Right ventricle myocardium superior (tissue), 1 donor: ENCODE data around the gene LIMCH1. TPM values are rescaled to one million over a fixed set of nuclear protein-coding genes. Genes with fewer than 3 reads are reported as not detected.

Experiments used
- ATAC-seq: fragments of 200-7000 bp; cut with Tn5 transposase; one replicate; pipeline ENCODE4 v1.9.1; 2020; ENCODE audit warnings: mild to moderate bottlenecking; ENCODE audit not compliant: poor library complexity
- DNase-seq: peaks from one replicate; pipeline ENCODE4 v3.0.0-alpha.2; 2020
- intact Hi-C: fragments of 100-400 bp; cut with DNase I; formaldehyde crosslinking; loops from one replicate; pipeline ENCODE4 v1.11.2; 2022
- total RNA-seq: library from RNA; stranded (reverse); fragmentation: NEBNext Ultra II Directional; extraction: Animal tissue kit (Norgen Biotek cat#: 25700); gene quantifications from one replicate; pipeline ENCODE4 v1.2.1, GENCODE V29; 2021
- donor health status: DM: no; HTN: yes; CAD: no; lungs with severe emphysema.

Gene LIMCH1
- total RNA-seq, 1 donor from 2014 or later = 272 TPM

DNA sequence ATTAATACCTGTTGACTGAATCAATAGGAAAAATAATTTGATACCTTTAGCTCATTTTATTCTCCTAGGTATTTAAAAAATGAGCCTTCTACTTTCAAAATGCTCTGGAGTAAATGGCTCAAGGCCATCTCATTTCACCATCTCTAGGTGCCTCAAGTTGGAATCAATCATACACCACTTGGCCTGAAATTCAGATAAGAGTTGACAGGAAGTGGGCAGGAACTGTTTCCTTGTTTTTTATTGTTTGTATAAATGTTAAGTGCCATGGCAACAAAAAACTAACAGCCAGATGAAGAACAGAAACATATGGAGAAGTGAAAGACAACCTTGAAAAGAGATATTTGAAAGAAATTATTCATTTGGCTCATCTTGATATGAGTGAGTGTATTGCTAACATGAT is 12.4 kb downstream of the LIMCH1 start:
- DNase-seq (no peak), ATAC-seq (peak; percentile 76)

DNA sequence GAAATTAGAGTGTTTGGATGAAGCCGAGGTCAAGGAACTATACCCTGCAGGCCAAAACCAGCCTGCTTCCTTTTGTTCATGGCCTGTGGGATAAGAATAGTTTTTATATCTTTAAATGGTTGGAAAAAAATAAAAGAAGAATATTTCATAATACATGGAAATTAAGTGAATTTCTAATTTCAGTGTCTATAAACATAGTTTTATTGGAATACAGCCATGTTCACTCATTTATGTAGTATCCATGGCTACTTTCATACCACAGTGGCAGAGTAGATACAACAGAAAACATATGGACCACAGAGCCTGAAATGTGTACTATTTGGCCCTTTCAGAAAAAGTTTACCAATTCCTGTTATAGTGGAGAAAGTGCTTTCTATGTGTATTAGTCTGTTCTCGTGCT is 13.6 kb downstream of the LIMCH1 start:
- no peak for ATAC-seq
- intact Hi-C loops = no loop called here
- no peak for DNase-seq

More for the DNA sequence above, 12.4 kb downstream of the LIMCH1 start:
- intact Hi-C loops = no loop called here

DNA sequence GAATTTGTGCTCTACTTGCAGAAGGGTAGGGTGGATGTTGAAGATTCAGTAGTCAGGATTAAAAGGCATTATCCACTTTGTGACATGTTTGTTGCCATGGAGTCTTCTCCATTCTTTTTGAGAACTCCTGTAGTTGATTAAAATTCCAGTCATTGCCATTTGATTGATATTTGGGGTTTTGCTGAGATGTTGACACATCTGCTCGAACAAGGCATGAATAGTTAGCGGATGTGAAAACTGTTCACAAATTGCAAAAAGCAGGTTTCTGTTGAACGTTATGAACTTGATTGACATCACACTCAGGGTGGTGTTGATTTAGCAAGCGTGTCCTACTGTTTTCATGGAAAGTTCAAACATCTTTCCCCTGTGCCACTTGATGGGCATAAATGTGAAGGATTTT is 16.9 kb downstream of the LIMCH1 start:
- no peak for DNase-seq
- intact Hi-C loops = no loop called here
- ATAC-seq = no peak

DNA sequence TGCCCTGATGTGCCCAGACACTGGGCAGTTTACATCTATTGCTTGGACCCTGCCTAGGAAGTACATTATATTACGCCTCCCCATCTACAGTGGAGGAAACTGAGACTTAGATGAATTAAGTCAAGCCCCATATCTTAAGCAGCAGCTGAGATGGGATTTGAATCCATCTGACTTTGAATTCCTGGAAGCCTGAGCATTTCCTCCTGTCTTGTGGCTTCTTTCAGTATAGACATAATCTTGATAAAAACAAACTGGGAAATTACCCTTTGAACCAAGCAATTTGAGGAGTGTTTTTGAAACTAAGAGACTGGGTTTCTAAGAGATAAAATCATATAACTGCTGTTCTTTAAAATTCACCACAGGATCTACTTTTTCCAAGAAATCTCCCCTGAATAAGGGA is 18.6 kb downstream of the LIMCH1 start:
- no peak for ATAC-seq
- no peak for DNase-seq
- intact Hi-C loops = no loop called here

DNA sequence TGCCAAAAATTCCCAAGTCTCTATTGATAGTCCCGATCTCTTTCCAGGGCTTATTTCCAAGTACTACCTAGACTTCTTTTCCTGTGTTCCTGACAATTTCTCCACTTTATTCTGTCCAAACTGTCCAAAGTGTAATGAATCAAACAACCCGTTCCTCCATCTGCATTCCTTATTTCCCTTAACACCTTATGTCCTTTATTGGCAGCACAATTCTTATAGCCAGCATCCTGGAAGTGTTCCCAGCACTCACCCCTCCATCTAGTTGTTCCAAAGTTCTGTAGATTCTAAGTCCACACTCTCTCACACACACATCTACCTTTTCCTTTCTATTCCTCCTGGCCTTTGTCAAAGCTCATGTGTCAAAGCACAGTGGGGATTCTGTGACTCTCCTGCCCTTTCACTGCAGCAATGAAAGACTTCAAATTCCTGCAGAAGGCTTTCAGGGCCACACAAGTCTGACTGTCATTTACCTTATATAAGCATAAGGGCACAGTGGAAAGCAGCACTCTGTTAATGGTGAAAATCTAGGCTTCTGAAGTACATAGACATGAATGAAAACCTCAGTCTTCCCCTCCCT is 22.1 kb downstream of the LIMCH1 start:
- DNase-seq (no peak), ATAC-seq (peak; percentile 11)
- intact Hi-C loops = no loop called here

DNA sequence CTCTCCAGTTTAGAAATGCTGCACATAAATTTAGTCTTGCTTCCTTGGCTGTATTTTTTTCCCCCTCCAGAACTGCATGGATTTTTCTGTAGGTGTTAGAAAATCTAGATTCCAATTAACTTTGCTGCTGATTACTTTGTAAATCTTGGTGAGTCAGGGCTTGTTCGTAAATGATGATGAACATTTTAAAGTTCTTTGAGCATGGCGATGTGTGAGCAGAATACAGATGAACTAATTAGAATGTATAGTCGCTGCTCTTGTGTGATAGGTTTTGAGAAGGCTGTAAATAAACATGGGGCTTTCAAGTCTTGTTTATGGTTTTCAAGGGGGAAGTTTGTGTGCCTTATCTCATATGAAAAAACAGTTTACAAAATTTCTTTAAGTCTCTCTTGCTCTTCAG is 23.3 kb downstream of the LIMCH1 start:
- DNase-seq (no peak), ATAC-seq (no peak)
- intact Hi-C loops = no loop called here

DNA sequence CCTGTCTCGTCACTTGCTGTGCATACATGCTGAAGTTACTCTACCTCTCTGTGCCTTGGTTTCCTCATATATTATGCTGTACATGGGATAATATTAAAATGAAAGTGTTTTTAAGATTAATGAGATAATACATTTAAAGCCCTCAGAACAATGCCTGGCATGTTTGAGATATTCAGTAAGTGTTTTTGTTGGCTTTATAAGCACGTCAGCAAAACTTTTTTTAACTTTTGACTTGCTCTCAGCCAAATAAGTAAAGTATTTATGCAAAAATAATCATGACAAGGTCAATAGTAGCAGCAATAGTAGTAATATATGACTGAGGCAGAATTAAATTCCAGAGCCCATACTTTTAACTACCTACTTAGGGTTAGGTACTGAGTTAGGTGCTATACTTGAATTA is 29.2 kb downstream of the LIMCH1 start:
- no peak for DNase-seq

DNA sequence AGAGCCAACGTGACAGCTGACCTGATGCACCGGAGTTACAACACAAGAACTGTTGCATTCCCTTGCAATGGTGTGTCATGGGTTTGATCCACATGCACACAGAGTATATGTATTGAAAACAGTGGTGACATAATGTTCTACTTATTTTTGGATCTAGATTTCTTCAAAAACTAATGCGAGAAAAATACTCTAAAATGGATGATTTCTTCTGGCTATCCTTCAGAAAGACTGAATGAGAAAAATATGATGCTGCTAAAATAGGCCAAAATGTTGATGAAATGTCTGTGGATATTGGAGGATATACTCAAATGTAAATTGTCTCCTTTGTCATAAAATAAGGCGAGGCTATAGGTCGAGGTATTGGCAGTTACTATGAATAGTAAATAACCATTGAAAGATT is 30.4 kb downstream of the LIMCH1 start:
- intact Hi-C loops = no loop called here
- DNase-seq (no peak), ATAC-seq (no peak)

More for the DNA sequence above, 29.2 kb downstream of the LIMCH1 start:
- ATAC-seq = no peak
- intact Hi-C loops = no loop called here

DNA sequence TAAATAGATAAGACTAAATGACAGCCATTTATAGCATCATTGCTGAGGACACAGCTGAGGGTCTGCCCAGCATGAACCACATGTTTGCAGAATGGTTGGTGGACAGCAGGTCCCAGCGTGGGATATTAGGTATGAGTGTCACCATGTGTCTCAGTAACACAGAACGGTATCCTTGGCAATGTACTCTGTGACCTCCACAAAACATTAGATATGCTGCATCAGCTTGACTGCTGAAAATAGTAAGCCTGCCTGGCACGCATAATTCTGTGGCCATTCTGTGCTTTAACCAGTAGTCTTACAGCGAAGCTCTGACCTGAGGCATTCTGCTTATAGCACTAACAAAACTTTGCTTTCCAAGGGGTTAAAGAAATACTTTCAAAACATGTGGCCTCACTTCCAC is 32.0 kb downstream of the LIMCH1 start:
- ATAC-seq = peak; percentile 90
- peak; percentile 59 for DNase-seq
- intact Hi-C loops = no loop called here

DNA sequence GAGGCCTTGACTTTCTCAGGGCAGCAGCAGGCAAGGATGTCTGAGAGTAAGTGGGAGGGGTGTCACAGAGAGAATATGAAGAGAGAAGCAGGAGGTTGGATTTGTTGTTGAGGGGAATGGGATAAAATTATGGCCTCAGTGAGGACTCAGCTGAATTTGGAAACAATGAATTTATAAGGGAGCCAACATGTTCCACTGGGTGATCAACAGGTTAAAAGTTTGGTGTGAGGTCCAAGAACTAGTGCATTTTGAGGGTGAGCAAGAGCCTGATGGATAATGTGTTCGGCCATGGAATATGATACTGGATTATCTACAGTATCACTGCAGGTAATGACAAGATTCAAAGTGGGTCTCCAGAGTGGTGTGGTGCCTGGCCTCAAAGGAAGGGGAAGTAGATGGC is 33.5 kb downstream of the LIMCH1 start:
- intact Hi-C loops = no loop called here
- DNase-seq = no peak
- ATAC-seq = no peak

DNA sequence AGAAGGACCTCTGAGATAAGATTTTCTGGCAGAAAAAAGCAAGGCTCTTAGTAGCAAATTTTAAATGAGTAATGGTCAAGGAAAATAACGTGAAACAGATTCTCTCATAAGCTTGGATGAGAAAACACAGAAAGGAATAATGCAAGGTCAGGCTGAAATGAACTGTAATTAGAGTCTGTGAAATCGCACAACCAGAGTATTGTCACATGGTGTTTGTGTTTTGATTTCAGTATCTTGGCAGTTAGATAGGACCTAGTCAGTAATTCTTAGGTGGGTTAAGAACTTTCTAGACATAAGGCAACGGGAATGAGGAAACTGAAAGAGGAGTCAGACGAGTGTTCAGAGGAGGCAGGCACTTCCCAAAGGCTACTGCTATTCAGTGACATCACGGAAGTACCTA is 34.6 kb downstream of the LIMCH1 start:
- DNase-seq = no peak
- intact Hi-C loops = no loop called here
- no peak for ATAC-seq

DNA sequence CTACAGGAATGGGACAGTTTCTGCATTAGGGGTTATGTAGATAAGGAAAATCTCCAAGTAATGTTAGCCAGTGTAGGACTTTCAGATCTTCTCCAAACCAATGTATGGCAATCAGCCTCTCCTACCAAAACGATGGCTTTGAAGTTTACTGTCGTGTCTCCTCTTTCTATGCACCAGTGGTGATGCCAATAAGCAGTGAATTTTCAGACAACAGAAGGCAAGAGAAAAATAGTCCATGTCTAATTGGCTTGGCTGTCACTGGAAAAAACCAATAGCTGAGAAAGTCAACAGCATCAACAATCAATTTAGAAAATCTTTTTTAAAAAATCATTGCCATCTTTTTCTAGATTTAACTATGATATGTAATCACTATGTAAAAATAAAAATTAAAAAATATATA is 35.0 kb downstream of the LIMCH1 start:
- intact Hi-C loops = no loop called here
- no peak for DNase-seq
- ATAC-seq = no peak

DNA sequence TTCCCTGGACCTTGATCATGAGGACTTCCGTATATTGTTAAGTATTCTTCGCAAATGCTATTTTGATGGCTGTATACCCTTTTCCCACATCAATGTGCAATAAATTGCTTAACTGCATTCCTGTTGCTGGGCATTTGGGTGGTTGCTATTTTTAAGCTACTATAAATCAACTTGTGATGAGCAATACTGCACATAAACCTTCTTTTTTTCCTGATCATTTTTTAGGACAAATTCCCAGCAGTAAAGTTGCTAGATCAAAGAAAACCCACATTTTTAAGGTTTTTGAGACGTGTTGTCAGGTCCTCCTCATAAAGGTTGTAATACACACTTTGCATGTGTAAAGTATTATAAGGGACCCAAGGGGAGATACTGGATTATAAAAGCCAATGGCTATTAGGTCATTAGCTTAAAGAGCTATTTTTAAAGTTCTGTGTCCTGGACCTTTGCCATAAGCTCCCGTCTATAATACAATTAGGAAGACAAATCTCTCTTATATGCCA is 35.6 kb downstream of the LIMCH1 start:
- DNase-seq = no peak
- intact Hi-C loops = no loop called here
- no peak for ATAC-seq

DNA sequence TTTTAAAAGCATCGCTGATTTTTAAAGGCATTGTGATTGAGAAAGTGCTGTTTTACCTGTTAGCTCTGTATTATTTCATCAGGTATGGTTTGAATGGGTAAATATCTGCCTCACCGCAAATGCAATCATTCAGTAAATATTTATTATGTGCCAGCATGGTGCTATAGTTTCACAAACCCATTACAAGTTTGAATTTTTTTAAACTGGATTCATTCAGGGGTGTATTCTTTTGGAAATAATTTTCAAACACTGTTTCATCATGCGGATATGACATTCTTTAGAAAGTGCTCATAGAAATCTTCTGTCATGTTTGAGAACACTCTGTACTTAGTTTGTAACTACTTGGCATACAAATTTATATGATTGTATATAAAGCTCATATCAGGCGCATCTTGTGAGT is 37.2 kb downstream of the LIMCH1 start:
- intact Hi-C loops = no loop called here
- ATAC-seq = no peak

DNA sequence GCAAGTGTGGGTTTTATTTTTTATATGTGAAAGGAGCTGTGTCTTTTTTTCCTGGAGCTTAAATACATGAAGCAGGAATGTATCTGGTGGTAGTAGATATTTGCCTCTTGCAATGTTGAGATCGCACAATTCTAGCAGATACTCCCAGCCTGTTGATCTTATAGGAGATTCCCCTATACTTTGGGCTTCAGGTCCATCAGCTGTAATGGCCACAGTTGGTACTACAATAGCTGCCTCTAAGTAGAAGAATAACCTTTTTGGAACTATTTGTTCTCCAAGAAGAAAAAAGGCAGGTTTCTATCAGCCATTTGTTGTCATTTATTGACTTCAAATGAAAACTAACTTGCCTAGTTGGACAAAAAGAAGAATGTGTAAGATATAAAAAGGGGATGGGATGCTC is 37.7 kb downstream of the LIMCH1 start:
- intact Hi-C loops = no loop called here
- no peak for ATAC-seq
- DNase-seq = no peak

More for the DNA sequence above, 37.2 kb downstream of the LIMCH1 start:
- DNase-seq = no peak

DNA sequence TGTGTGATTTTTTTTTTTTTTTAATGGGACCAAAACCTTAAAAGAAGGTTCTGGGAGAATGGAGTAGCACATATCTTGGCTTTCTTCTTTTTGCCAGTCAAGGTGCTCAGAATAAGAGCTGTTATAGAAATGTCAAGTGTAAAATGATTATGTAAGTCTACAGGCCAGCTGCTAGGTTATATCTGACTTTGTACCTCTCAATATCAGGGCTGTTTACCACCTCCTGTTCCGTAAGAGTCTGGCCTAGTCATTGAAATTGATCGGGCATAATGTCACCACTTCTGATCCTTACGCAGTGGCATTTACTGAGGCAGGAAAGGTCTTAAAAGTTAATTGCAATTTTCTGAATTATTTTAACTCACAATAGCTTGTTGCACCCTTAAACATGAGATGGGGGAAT is 41.1 kb downstream of the LIMCH1 start:
- intact Hi-C loops = no loop called here
- DNase-seq (no peak), ATAC-seq (peak; percentile 16)

DNA sequence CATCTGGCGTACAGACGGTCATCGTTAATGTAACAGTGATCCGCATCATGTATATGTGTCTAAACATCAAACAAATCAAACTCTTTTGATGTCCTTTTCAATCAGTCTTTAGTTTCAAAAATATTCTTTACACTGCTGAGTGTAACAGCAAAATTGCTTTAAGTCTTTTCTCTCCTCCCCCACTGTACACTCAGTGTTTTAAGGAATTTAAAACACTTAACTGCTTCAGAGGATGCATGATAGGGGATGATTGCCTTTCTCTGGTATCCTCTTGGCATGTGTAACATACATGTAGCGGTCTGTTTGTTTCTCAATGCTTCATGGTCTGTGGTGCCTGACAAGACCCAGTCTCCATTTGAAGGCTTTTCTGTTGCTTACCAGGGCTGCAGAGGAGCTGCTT is 41.6 kb downstream of the LIMCH1 start:
- DNase-seq (no peak), ATAC-seq (no peak)
- intact Hi-C loops = no loop called here

DNA sequence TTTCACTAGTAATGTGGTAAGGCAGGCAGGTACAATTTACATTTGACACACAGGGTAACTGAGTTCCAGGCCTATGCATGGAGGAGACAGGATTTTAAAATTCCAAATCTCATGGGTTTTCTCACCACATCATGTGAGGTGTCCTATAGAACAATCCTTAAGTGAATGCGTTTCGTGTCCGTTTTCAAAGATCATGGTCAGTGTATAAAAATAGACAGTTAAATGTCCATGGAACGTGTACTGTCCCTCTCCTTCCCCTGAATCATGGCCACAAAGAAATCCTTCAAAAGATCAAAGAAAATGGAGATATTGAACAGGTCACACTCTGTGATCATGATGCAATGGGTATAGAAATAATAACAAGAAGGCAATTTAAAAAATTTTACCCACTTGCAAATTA is 42.0 kb downstream of the LIMCH1 start:
- no peak for ATAC-seq
- intact Hi-C loops = loop anchor here (10.0 kb wide), 1 partner anchor 45 kb away; the partner anchor contains the start of gene LIMCH1
- no peak for DNase-seq

DNA sequence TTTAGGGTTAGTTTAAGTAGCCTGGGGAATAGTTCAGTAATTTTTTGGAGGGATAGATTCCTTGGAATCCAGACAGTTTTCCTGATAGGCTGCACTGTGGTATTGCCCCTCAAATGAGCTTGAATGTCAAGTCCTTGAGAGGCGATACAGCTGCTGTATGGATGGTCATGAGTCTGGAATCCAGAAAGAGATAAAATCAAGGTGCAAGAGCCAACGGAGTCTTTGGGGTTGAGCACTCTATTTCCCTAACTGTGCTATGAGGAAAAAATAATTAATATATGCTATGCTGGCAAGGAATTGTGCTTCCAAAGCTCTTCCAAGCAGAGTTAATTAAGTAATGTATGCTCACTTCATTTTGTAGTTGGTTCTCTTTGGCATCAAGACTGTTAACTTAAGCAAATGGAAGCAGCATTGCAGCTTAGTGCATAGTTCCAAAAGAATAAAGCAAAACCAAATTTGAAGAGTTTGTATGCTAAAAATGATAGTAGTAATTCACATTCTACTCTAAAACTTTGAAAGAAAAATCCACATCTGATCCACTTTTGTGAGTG is 48.8 kb downstream of the LIMCH1 start:
- ATAC-seq (no peak), DNase-seq (no peak)
- intact Hi-C loops = loop anchor here (10.0 kb wide), 1 partner anchor 52 kb away; the partner anchor contains the start of gene LIMCH1

DNA sequence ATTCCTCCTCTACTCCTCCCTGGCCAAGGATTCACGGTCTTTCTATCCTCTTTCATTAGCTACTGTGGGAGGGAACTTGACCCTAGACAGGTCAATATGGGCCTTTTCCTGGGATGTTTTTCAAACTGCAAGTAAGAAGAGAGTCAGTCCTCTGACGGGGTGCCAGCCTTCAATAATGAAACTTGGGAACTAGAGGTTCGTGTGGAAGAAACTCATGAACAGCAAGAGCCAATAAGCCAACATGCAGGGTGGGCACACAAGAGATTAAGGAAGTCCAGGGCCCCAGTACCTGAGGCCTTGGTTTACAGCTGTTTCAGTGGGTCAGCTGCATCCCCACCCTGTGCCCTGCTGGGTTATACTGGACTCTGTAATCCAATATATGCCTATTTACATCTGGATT is 49.3 kb downstream of the LIMCH1 start:
- intact Hi-C loops = loop anchor here (10.0 kb wide), 1 partner anchor 52 kb away; the partner anchor contains the start of gene LIMCH1
- ATAC-seq = no peak
- DNase-seq = no peak

DNA sequence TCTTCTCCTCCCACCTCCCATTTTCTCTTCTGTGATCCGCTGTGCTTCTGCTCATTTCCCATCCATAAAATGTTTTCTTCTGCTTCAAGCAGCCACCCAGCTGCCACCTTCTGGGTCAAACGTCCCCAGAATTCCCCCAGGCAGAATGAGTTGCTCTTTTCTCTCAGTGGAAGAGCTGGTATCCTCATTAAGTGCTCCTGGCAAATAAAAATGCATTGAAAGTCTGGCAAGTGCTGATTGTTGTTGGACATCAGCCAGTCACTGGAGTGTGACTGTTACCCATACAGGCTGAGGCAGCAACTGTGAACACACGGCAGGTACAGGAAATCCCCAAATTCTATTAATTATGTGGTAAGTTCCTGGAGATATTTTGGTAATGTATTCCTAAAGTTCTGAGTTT is 52.6 kb downstream of the LIMCH1 start:
- intact Hi-C loops = no loop called here
- ATAC-seq (peak; percentile 60), DNase-seq (no peak)
